HepG2 (cell line): Measurements from ENCODE around the gene SFTA2. TPM values are rescaled to one million over a fixed set of nuclear protein-coding genes. Genes with fewer than 3 reads are reported as not detected.

Experiments used
- ADNP ChIP-seq: sonication (generic); formaldehyde crosslinking; IDR thresholded peaks from 2 replicates; pipeline ENCODE4 v1.4.0; 2020; ENCODE audit warnings: missing genetic modification reagents
- KLF11 ChIP-seq: IDR thresholded peaks from 2 replicates; pipeline ENCODE4 v1.6.1; 2016; ENCODE audit warnings: missing compliant biosample characterization
- KLF16 ChIP-seq, 2 experiments: sonication (generic) in 1 of 2; formaldehyde crosslinking in 1 of 2; IDR thresholded peaks; 2 replicates each; pipeline versions ENCODE4 v1.6.1 to v1.8.0; 2016 to 2023; ENCODE audit warnings: missing genetic modification reagents in 2 of 2, missing compliant biosample characterization in 1 of 2
- MBD4 ChIP-seq: IDR thresholded peaks from 2 replicates; pipeline ENCODE4 v1.6.1; 2012; ENCODE audit warnings: low read length, inconsistent platforms, borderline replicate concordance
- PAXIP1 ChIP-seq: sonication (generic); formaldehyde crosslinking; conservative IDR thresholded peaks from 2 replicates; pipeline ENCODE4 v1.4.0; 2020; ENCODE audit warnings: mild to moderate bottlenecking, missing genetic modification reagents, moderate library complexity
- SP140L ChIP-seq: sonication (generic); formaldehyde crosslinking; IDR thresholded peaks from 2 replicates; pipeline ENCODE4 v1.4.0; 2020; ENCODE audit warnings: missing genetic modification reagents, borderline replicate concordance
- ZBTB26 ChIP-seq: IDR thresholded peaks from 2 replicates; pipeline ENCODE4 v1.6.1; 2016; ENCODE audit warnings: missing compliant biosample characterization, missing genetic modification reagents, borderline replicate concordance
- ZNF230 ChIP-seq: sonication (generic); formaldehyde crosslinking; IDR thresholded peaks from 2 replicates; pipeline ENCODE4 v1.4.0; 2020; ENCODE audit warnings: mild to moderate bottlenecking, missing genetic modification reagents
- ZNF253 ChIP-seq: sonication (generic); formaldehyde crosslinking; IDR thresholded peaks from 2 replicates; pipeline ENCODE4 v1.8.0; 2022; ENCODE audit warnings: mild to moderate bottlenecking, missing genetic modification reagents, borderline replicate concordance
- ZNF34 ChIP-seq: sonication (generic); formaldehyde crosslinking; IDR thresholded peaks from 2 replicates; pipeline ENCODE4 v1.4.0; 2020; ENCODE audit warnings: mild to moderate bottlenecking, missing genetic modification reagents, borderline replicate concordance
- ZNF407 ChIP-seq: sonication (generic); formaldehyde crosslinking; IDR thresholded peaks from one replicate; pipeline ENCODE4 v1.5.1; 2020; ENCODE audit warnings: mild to moderate bottlenecking, missing genetic modification reagents; ENCODE audit errors: not compliant biosample characterization
- ZNF44 ChIP-seq: sonication (generic); formaldehyde crosslinking; IDR thresholded peaks from 2 replicates; pipeline ENCODE4 v1.5.1; 2020; ENCODE audit warnings: mild to moderate bottlenecking, missing genetic modification reagents
- ZNF709 ChIP-seq: sonication (generic); formaldehyde crosslinking; IDR thresholded peaks from 2 replicates; pipeline ENCODE4 v1.5.0; 2020; ENCODE audit warnings: mild to moderate bottlenecking, missing genetic modification reagents
- ZNF761 ChIP-seq: sonication (generic); formaldehyde crosslinking; conservative IDR thresholded peaks from 2 replicates; pipeline ENCODE4 v1.4.0; 2020; ENCODE audit warnings: mild to moderate bottlenecking, missing genetic modification reagents
- ZNF879 ChIP-seq: sonication (generic); formaldehyde crosslinking; IDR thresholded peaks from 2 replicates; pipeline ENCODE4 v1.8.1; 2023; ENCODE audit warnings: missing genetic modification reagents
- polyA plus RNA-seq, 8 experiments: library from polyadenylated mRNA; depleted of rRNA in 3 of 8; stranded (reverse) in 7 of 8; unstranded in 1 of 8; fragments of >200 nt; fragmentation: Illumina TruSeq in 4 of 8; extraction: Trizol in 4 of 8; gene quantifications; 2 replicates each; pipeline versions ENCODE4 v1.2.1 to v1.2.3, GENCODE V29; 2011 to 2016; ENCODE audit warnings: low read depth in 4 of 8, missing spikeins in 1 of 8, mixed read lengths in 1 of 8; ENCODE audit not compliant: insufficient read depth in 1 of 8
- total RNA-seq, 5 experiments: library from RNA; depleted of rRNA; stranded (reverse); fragments of >200 nt; fragmentation: Illumina TruSeq; extraction: Trizol; gene quantifications; 2 replicates each; pipeline ENCODE4 v1.2.3, GENCODE V29; 2016; ENCODE audit warnings: low read depth in 1 of 5

SFTA2 gene
- total and polyA plus RNA-seq, 2 of the 13 experiments (the other 11 are each of a cell fraction or from before 2014, with no cell fraction given), result not detected

- TF ChIP-seq KLF16 (CRISPR knock-in tag; IDR thresholded peaks at IDR 0.05) (peak in 1 of 2 experiments; percentile 92; a peak in 1 of 4 replicates), ZNF230 (CRISPR knock-in tag) (peak; percentile 93; the same call in 1 of the 2 replicates), KLF11 (CRISPR knock-in tag) (0 out of 2 replicates have a peak, but pooled peaks have one; percentile 55), ZNF761 (peak; percentile 57; the same call in 1 of the 2 replicates), ZBTB26 (CRISPR knock-in tag) (no peak; the same call in 1 of the 2 replicates), MBD4 (no peak), ZNF44 (CRISPR knock-in tag) (0 out of 2 replicates have a peak, but pooled peaks have one; percentile 38), ADNP (peak; percentile 99), ZNF34 (peak; percentile 96; the same call in 1 of the 2 replicates), ZNF407 (CRISPR knock-in tag) (no peak), ZNF709 (no peak; the same call in 1 of the 2 replicates), ZNF253 (no peak), SP140L (CRISPR knock-in tag) (no peak), ZNF879 (0 out of 2 replicates have a peak, but pooled peaks have one; percentile 63), PAXIP1 (peak; percentile 60)
These were observed 24.0 kb downstream of the SFTA2 start, which contains the start of gene GTF2H4 (continued) for GRCh38 chr6:30907758-30908591.
